OCI-LY3 (cell line): ENCODE data around the gene TMEM256.

ENCODE experiments used
- CTCF ChIP-seq: fragments of 200-600, 300-600 bp; sonication (generic); IDR thresholded peaks from 2 replicates; pipeline ENCODE4 v1.5.1; 2014; ENCODE audit warnings: antibody characterized with exemption, low read length, low read depth
- EZH2phosphoT487 ChIP-seq: fragments of 200-600 bp; shearing (Covaris generic); IDR thresholded peaks from 2 replicates; pipeline ENCODE4 v1.6.1; 2018; ENCODE audit warnings: antibody characterized with exemption, mixed run types, low read depth

DNA sequence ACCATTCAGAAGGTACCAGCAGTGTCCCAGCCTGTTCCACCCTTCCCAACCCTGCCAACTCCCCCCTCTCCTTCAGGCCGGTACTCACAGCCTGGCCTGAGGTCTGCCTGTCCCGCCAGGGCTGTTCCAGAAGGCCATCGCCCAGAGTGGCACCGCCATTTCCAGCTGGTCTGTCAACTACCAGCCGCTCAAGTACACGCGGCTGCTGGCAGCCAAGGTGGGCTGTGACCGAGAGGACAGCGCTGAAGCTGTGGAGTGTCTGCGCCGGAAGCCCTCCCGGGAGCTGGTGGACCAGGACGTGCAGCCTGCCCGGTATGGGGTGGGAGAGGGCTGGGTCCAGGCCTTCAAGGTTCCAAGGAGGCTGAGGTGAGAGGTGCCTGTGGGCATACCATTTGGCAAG lies 10.9 kb upstream of the TMEM256 start:
- TF ChIP-seq CTCF (no peak), EZH2phosphoT487 (no peak)
